SK-N-SH (cell line): ENCODE data around the gene CLCN6. TPM values are rescaled to one million over a fixed set of nuclear protein-coding genes. Genes with fewer than 3 reads are reported as not detected.
A peak's percentile ranks its signal among the peaks of the same experiment; 100 is the strongest.

ENCODE experiments used
- CTCF ChIA-PET: fragments of 300-600, 350-600 bp; formaldehyde crosslinking; extraction: SDS; loops from one replicate; lab custom pipeline; 2021; lab: Yijun Ruan, JAX
- POLR2A ChIA-PET: fragments of 350-600 bp; sonication (Branson Sonifier 250); formaldehyde crosslinking; extraction: SDS; loops from one replicate; lab custom pipeline; 2020; ENCODE audit warnings: antibody characterized with exemption, inconsistent platforms; lab: Yijun Ruan, JAX
- DNase-seq: peaks from one replicate; pipeline ENCODE4 v3.0.0; 2012
- H2AFZ ChIP-seq: fragments of 200-600 bp; sonication (generic); 2 replicates; pipeline ENCODE4 v1.8.1; 2016; ENCODE audit warnings: antibody characterized with exemption, mild to moderate bottlenecking, low read depth
- H3F3A ChIP-seq: fragments of 200-600 bp; sonication (generic); replicated peaks from 2 replicates; pipeline ENCODE3; 2016; ENCODE audit warnings: antibody characterized with exemption, mild to moderate bottlenecking; ENCODE audit not compliant: insufficient read depth
- H3K27ac ChIP-seq, 2 experiments: fragments of 200-500 bp in 1 of 2; fragments of 200-600 bp in 1 of 2; sonication (Bioruptor generic) in 1 of 2; sonication (generic), shearing (Covaris generic) in 1 of 2; 2 replicates each; pipeline versions ENCODE4 v1.5.1 to v1.6.1; 2014 to 2016; ENCODE audit warnings: low read depth in 2 of 2, inconsistent platforms in 1 of 2, low read length in 1 of 2, mild to moderate bottlenecking in 1 of 2, mixed read lengths in 1 of 2
- H3K27me3 ChIP-seq: fragments of 200-600 bp; sonication (generic), shearing (Covaris generic); 2 replicates; pipeline ENCODE4 v1.6.1; 2016; ENCODE audit warnings: mixed run types; ENCODE audit not compliant: insufficient read depth
- H3K36me3 ChIP-seq, 2 experiments: fragments of 200-500 bp in 1 of 2; fragments of 200-600 bp in 1 of 2; sonication (Bioruptor generic) in 1 of 2; sonication (generic) in 1 of 2; replicated peaks in 1 of 2; 2 replicates each; pipeline versions ENCODE3 to v1.5.1; 2014 to 2016; ENCODE audit warnings: low read length in 1 of 2, mild to moderate bottlenecking in 1 of 2; ENCODE audit not compliant: insufficient read depth in 2 of 2, control insufficient read depth in 1 of 2
- H3K4me1 ChIP-seq, 2 experiments: fragments of 200-500 bp in 1 of 2; fragments of 200-600 bp in 1 of 2; sonication (Bioruptor generic) in 1 of 2; sonication (generic), shearing (Covaris generic) in 1 of 2; 2 replicates each; pipeline versions ENCODE4 v1.5.1 to v1.6.1; 2014 to 2016; ENCODE audit warnings: low read depth in 1 of 2, low read length in 1 of 2, mixed run types in 1 of 2; ENCODE audit not compliant: insufficient read depth in 2 of 2, control insufficient read depth in 1 of 2
- H3K4me2 ChIP-seq: fragments of 200-600 bp; sonication (generic), shearing (Covaris generic); 2 replicates; pipeline ENCODE4 v1.6.1; 2017; ENCODE audit warnings: mixed run types
- H3K4me3 ChIP-seq, 2 experiments: fragments of 200-500 bp in 1 of 2; fragments of 200-600 bp in 1 of 2; sonication (Bioruptor generic) in 1 of 2; sonication (generic), shearing (Covaris generic) in 1 of 2; 2 replicates each; pipeline versions ENCODE4 v1.5.1 to v1.8.1; 2014 to 2016; ENCODE audit warnings: low read depth in 2 of 2, inconsistent platforms in 1 of 2, low read length in 1 of 2, mild to moderate bottlenecking in 1 of 2, mixed read lengths in 1 of 2, moderate library complexity in 1 of 2
- H3K79me2 ChIP-seq: fragments of 200-600 bp; sonication (generic); 2 replicates; pipeline ENCODE4 v1.8.1; 2017; ENCODE audit warnings: mild to moderate bottlenecking; ENCODE audit not compliant: insufficient read depth
- H3K9ac ChIP-seq: fragments of 200-600 bp; sonication (generic); 2 replicates; pipeline ENCODE4 v1.6.1; 2017; ENCODE audit warnings: mixed run types
- H3K9me2 ChIP-seq: fragments of 200-600 bp; sonication (generic); 2 replicates; pipeline ENCODE4 v1.6.1; 2017; ENCODE audit warnings: mixed run types
- H3K9me3 ChIP-seq: fragments of 200-600 bp; sonication (generic); 2 replicates; pipeline ENCODE4 v1.6.1; 2017; ENCODE audit warnings: mixed run types, mild to moderate bottlenecking, moderate library complexity
- H4K20me1 ChIP-seq: fragments of 200-600 bp; sonication (generic); 2 replicates; pipeline ENCODE4 v1.6.1; 2017; ENCODE audit warnings: mild to moderate bottlenecking, mixed run types; ENCODE audit not compliant: insufficient read depth
- CHD2 ChIP-seq: fragments of 150-350 bp; IDR thresholded peaks from 2 replicates; pipeline ENCODE4 v1.6.1; 2018; ENCODE audit warnings: low read length; ENCODE audit not compliant: partially characterized antibody
- EZH2phosphoT487 ChIP-seq: fragments of 200-600 bp; sonication (generic); IDR thresholded peaks from 2 replicates; pipeline ENCODE4 v1.6.1; 2017; ENCODE audit warnings: low read depth, mixed run types, mild to moderate bottlenecking, antibody characterized with exemption, moderate library complexity, borderline replicate concordance
- FOXM1 ChIP-seq: IDR thresholded peaks from 2 replicates; pipeline ENCODE4 v1.4.0; 2012; ENCODE audit warnings: low read depth, mild to moderate bottlenecking
- GABPA ChIP-seq: IDR thresholded peaks from 2 replicates; pipeline ENCODE4 v1.4.0; 2012; ENCODE audit warnings: low read depth, mild to moderate bottlenecking
- MEF2A ChIP-seq: IDR thresholded peaks from 2 replicates; pipeline ENCODE4 v1.4.0; 2012; ENCODE audit warnings: low read depth, borderline replicate concordance
- MXI1 ChIP-seq: IDR thresholded peaks from 2 replicates; pipeline ENCODE4 v1.6.1; 2012; ENCODE audit warnings: mild to moderate bottlenecking, low read depth, low read length, improper control_type of control experiment
- NFIC ChIP-seq: IDR thresholded peaks from 2 replicates; pipeline ENCODE4 v1.4.0; 2012; ENCODE audit warnings: borderline replicate concordance
- NRF1 ChIP-seq: IDR thresholded peaks from 2 replicates; pipeline ENCODE4 v1.6.1; 2012; ENCODE audit warnings: low read depth, mild to moderate bottlenecking, low read length
- POLR2AphosphoS5 ChIP-seq: IDR thresholded peaks from 2 replicates; pipeline ENCODE4 v1.6.1; 2012; ENCODE audit warnings: low read depth, low read length
- RAD21 ChIP-seq: IDR thresholded peaks from 2 replicates; pipeline ENCODE4 v1.6.1; 2012; ENCODE audit warnings: mild to moderate bottlenecking, low read length
- RFX5 ChIP-seq: IDR thresholded peaks from 2 replicates; pipeline ENCODE4 v1.6.1; 2012; ENCODE audit warnings: mild to moderate bottlenecking, improper control_type of control experiment, low read length
- RXRA ChIP-seq: IDR thresholded peaks from 2 replicates; pipeline ENCODE4 v1.4.0; 2012; ENCODE audit warnings: low read depth, mild to moderate bottlenecking, borderline replicate concordance
- SIN3A ChIP-seq: IDR thresholded peaks from 2 replicates; pipeline ENCODE4 v1.6.1; 2012; ENCODE audit warnings: low read depth, mild to moderate bottlenecking, low read length, moderate library complexity, borderline replicate concordance
- SMC3 ChIP-seq: IDR thresholded peaks from 2 replicates; pipeline ENCODE4 v1.6.1; 2012; ENCODE audit warnings: low read depth, low read length, improper control_type of control experiment
- TCF12 ChIP-seq: IDR thresholded peaks from 2 replicates; pipeline ENCODE4 v1.4.0; 2012
- YY1 ChIP-seq: IDR thresholded peaks from 2 replicates; pipeline ENCODE4 v1.4.0; 2012; ENCODE audit warnings: low read depth, mild to moderate bottlenecking
- WGBS: methylation state at CpG from one replicate; pipeline ENCODE4 v1.1.6; 2017; ENCODE audit warnings: low lambda C conversion rate; 5-methylcytosine and 5-hydroxymethylcytosine counted together
- polyA plus RNA-seq, 3 experiments: library from polyadenylated mRNA; depleted of rRNA; stranded (reverse); fragments of >200 nt; gene quantifications; 2 replicates each; pipeline ENCODE4 v1.2.3, GENCODE V29; 2012
- TF ChIP-seq, protein P1 (sequence below): IDR thresholded peaks from 2 replicates; pipeline ENCODE4; 2012
- TF ChIP-seq, protein P2 (sequence below): IDR thresholded peaks from 2 replicates; pipeline ENCODE4 v1.4.0; 2012; ENCODE audit warnings: low read depth, borderline replicate concordance

The CLCN6 gene
- polyA plus RNA-seq, 1 of the 3 experiments (the other 2 are of a cell fraction): 7.4 TPM

DNA sequence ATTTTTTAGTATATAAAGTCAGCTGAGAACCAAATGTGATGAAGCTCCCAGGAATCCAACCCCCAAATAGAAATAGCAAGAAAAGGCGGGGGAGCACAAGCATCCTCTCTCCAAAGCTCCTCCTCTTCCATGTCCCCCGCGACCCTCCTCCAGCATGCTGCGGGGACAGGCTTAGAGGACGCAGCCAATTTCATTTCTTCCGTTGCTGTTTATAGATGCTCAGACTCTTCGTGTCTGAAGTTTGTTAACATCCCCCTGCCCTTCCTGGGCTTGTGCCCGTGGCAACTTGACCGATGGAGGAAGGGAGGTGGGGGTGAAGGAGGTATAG, 42.3 kb downstream of the CLCN6 start:
- H3K79me2 ChIP-seq: no peaks in the 10 kb centered on the region
- DNase-seq: peak; percentile 42
- ChIA-PET POLR2A (interaction anchor here (1.4 to 4.0 kb wide), 3 partner anchors 14 to 60 kb away, joined by 4 to 29 read pairs (median 15); no protein-coding TSS in a partner anchor), CTCF (interaction anchor here (0.7 to 15.4 kb wide), 4 partner anchors 10 to 49 kb away, joined by 3 to 316 read pairs (median 12); no protein-coding TSS in a partner anchor)
- H3K27me3 ChIP-seq: no peaks in the 10 kb centered on the region
- peaks cover 0 to 30% of the 10 kb centered on the region in 2 experiments; a peak in 1 of 4 replicates for H3K4me1 ChIP-seq
- peaks cover 6% of the 10 kb centered on the region; the same call in 1 of the 2 replicates for H4K20me1 ChIP-seq
- H3K36me3 ChIP-seq: peaks cover 4 to 12% of the 10 kb centered on the region in 2 experiments
- H3K4me2 ChIP-seq: no peak overlapping the region
- no peaks in the 10 kb centered on the region for H3K9me3 ChIP-seq
- no peaks in the 10 kb centered on the region for H3F3A ChIP-seq
- H3K9ac ChIP-seq: no peak overlapping the region
- no peak for TF ChIP-seq YY1
- TF ChIP-seq MEF2A: no peak
- no peak for TF ChIP-seq EZH2phosphoT487
- TF ChIP-seq RXRA: no peak
- no peak for TF ChIP-seq RAD21
- no peak for TF ChIP-seq SIN3A
- no peak for TF ChIP-seq FOXM1
- TF ChIP-seq NRF1: no peak
- no peak for TF ChIP-seq GABPA
- no peak for TF ChIP-seq NFIC
- TF ChIP-seq SMC3: no peak
- no peak for TF ChIP-seq POLR2AphosphoS5
- TF ChIP-seq, protein P1, sequence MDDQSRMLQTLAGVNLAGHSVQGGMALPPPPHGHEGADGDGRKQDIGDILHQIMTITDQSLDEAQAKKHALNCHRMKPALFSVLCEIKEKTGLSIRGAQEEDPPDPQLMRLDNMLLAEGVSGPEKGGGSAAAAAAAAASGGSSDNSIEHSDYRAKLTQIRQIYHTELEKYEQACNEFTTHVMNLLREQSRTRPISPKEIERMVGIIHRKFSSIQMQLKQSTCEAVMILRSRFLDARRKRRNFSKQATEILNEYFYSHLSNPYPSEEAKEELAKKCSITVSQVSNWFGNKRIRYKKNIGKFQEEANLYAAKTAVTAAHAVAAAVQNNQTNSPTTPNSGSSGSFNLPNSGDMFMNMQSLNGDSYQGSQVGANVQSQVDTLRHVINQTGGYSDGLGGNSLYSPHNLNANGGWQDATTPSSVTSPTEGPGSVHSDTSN: no peak
- TF ChIP-seq, protein P2, sequence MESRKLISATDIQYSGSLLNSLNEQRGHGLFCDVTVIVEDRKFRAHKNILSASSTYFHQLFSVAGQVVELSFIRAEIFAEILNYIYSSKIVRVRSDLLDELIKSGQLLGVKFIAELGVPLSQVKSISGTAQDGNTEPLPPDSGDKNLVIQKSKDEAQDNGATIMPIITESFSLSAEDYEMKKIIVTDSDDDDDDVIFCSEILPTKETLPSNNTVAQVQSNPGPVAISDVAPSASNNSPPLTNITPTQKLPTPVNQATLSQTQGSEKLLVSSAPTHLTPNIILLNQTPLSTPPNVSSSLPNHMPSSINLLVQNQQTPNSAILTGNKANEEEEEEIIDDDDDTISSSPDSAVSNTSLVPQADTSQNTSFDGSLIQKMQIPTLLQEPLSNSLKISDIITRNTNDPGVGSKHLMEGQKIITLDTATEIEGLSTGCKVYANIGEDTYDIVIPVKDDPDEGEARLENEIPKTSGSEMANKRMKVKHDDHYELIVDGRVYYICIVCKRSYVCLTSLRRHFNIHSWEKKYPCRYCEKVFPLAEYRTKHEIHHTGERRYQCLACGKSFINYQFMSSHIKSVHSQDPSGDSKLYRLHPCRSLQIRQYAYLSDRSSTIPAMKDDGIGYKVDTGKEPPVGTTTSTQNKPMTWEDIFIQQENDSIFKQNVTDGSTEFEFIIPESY: no peak
- TF ChIP-seq RFX5: no peak
- TF ChIP-seq TCF12: no peak
- no peak for TF ChIP-seq CHD2
- TF ChIP-seq MXI1: no peak
- no peaks in the 10 kb centered on the region for H3K9me2 ChIP-seq
- WGBS: 93% methylated on average over 9 of the region's 9 CpGs
- H3K4me3 ChIP-seq: no peak overlapping the region
- H2AFZ ChIP-seq: no peak overlapping the region
- H3K27ac ChIP-seq: peak overlapping the region in 1 of 2 experiments; percentile 92; a peak in 2 of 4 replicates
